A549 treated with CORT108297 at 1 μM for 4 hours (cell line): ENCODE data around the gene THUMPD1. TPM values are rescaled to one million over a fixed set of nuclear protein-coding genes. Genes with fewer than 3 reads are reported as not detected.

Experiments used
- total RNA-seq: library from RNA; stranded (reverse); fragments of 200-300 nt; extraction: Qiagen RNA extraction; gene quantifications from 5 replicates; pipeline ENCODE4 v1.2.3, GENCODE V29; 2022

THUMPD1 gene
- 20.5 to 27.1 TPM (median 22.2 TPM) in 5 replicates for total RNA-seq

GRCh38 chr16:20741554-20742285 is at the start of gene THUMPD1:
Gene THUMPD1, minus strand, starts transcription at chr16:20741818. Its CDS starts 79 bp downstream, at chr16:20741739.

GRCh38 chr16:20763461-20764232 is 22.0 kb upstream of the THUMPD1 start, which contains the start of gene ACSM3:
Gene ACSM3, plus strand, starts transcription at chr16:20764014. Its CDS starts 6,021 bp downstream, at chr16:20770035.

Other genes starting within 250 kb of the THUMPD1 start
- gene ACSM2B, start 165.5 kb downstream of the THUMPD1 start, total RNA-seq, result not detected in 5 replicates
- not detected in 5 replicates for gene ACSM1, start 44.1 kb downstream of the THUMPD1 start, total RNA-seq
- 3.3 to 5.5 TPM (median 3.5 TPM) in 5 replicates for gene ACSM3, start 22.2 kb upstream of the THUMPD1 start, total RNA-seq
- gene ERI2, start 64.7 kb upstream of the THUMPD1 start, total RNA-seq, result 11.0 to 19.9 TPM (median 14.2 TPM) in 5 replicates
- gene REXO5, start 64.7 kb upstream of the THUMPD1 start, total RNA-seq, result 3.7 to 4.7 TPM (median 4.0 TPM) in 5 replicates
- 4.3 to 5.5 TPM (median 4.6 TPM) in 5 replicates for gene DCUN1D3, start 158.5 kb upstream of the THUMPD1 start, total RNA-seq
- gene LYRM1, start 159.0 kb upstream of the THUMPD1 start, total RNA-seq, result 27.1 to 37.2 TPM (median 29.5 TPM) in 5 replicates